ENCODE measurements around the gene ARHGEF9.
"Not testable (repeated sequence)": the region's sequence is repeated elsewhere in the genome, so short reads cannot be mapped to it uniquely, and the experiment has no call there.

Gene ARHGEF9

GRCh38 chrX:63675716-63676115 is 109.3 kb downstream of the ARHGEF9 start:
- Histone ChIP-seq H3K4me1 (ENCODE audit: control insufficient read depth, insufficient read depth, low read length) (no peaks in the 10 kb centered on the region), H3K27ac (ENCODE audit: insufficient read depth, low read depth, low read length, poor library complexity, severe bottlenecking) (no peak overlapping the region), H3K36me3 (ENCODE audit: control insufficient read depth, insufficient read depth, low read length) (peaks cover 7% of the 10 kb centered on the region), H3K4me3 (ENCODE audit: insufficient read depth, low read depth, low read length) (no peak overlapping the region), H3K9me3 (ENCODE audit: control insufficient read depth, low read length) (no peaks in the 10 kb centered on the region), H3K27me3 (ENCODE audit: control insufficient read depth, insufficient read depth, low read length, poor library complexity, severe bottlenecking) (no peaks in the 10 kb centered on the region)
- WGBS, 2 experiments = 93 to 100% methylated on average over 1 to 2 of the region's 2 CpGs

- Histone ChIP-seq H3K27ac (ENCODE audit: insufficient read depth, low read depth, low read length, poor library complexity, severe bottlenecking) (no peak overlapping the region), H3K4me1 (ENCODE audit: control insufficient read depth, insufficient read depth, low read length) (no peaks in the 10 kb centered on the region), H3K4me3 (ENCODE audit: insufficient read depth, low read depth, low read length) (no peak overlapping the region), H3K36me3 (ENCODE audit: control insufficient read depth, insufficient read depth, low read length) (peaks cover 12% of the 10 kb centered on the region), H3K9me3 (ENCODE audit: control insufficient read depth, low read length) (no peaks in the 10 kb centered on the region), H3K27me3 (ENCODE audit: control insufficient read depth, insufficient read depth, low read length, poor library complexity, severe bottlenecking) (no peaks in the 10 kb centered on the region)
- 96 to 98% methylated on average over 4 of the region's 4 CpGs for WGBS, 2 experiments
Observed at GRCh38 chrX:63673896-63674295, 111.1 kb downstream of the ARHGEF9 start.

GRCh38 chrX:63664741-63665140 is 120.3 kb downstream of the ARHGEF9 start:
- Histone ChIP-seq H3K27me3 (ENCODE audit: control insufficient read depth, insufficient read depth, low read length, poor library complexity, severe bottlenecking) (no peaks in the 10 kb centered on the region), H3K36me3 (ENCODE audit: control insufficient read depth, insufficient read depth, low read length) (no peaks in the 10 kb centered on the region), H3K4me3 (ENCODE audit: insufficient read depth, low read depth, low read length) (no peak overlapping the region), H3K27ac (ENCODE audit: insufficient read depth, low read depth, low read length, poor library complexity, severe bottlenecking) (no peak overlapping the region), H3K9me3 (ENCODE audit: control insufficient read depth, low read length) (no peaks in the 10 kb centered on the region), H3K4me1 (ENCODE audit: control insufficient read depth, insufficient read depth, low read length) (no peaks in the 10 kb centered on the region)

GRCh38 chrX:63664083-63664482 is 120.9 kb downstream of the ARHGEF9 start:
- H3K9me3 ChIP-seq (ENCODE audit: control insufficient read depth, low read length) = no peaks in the 10 kb centered on the region
- no peaks in the 10 kb centered on the region for H3K27me3 ChIP-seq (ENCODE audit: control insufficient read depth, insufficient read depth, low read length, poor library complexity, severe bottlenecking)
- H3K4me3 ChIP-seq (ENCODE audit: insufficient read depth, low read depth, low read length) = no peak overlapping the region
- H3K4me1 ChIP-seq (ENCODE audit: control insufficient read depth, insufficient read depth, low read length) = no peaks in the 10 kb centered on the region
- no peak overlapping the region for H3K27ac ChIP-seq (ENCODE audit: insufficient read depth, low read depth, low read length, poor library complexity, severe bottlenecking)
- WGBS, 2 experiments = 90 to 96% methylated on average over 1 of the region's 1 CpG
- no peaks in the 10 kb centered on the region for H3K36me3 ChIP-seq (ENCODE audit: control insufficient read depth, insufficient read depth, low read length)

GRCh38 chrX:63661676-63662075 is 123.3 kb downstream of the ARHGEF9 start:
- 82% methylated on average over 1 of the region's 1 CpG; no CpG with 5 or more reads in 1 of the 2 experiments for WGBS, 2 experiments

GRCh38 chrX:63658920-63659319 is 126.1 kb downstream of the ARHGEF9 start:
- no peaks in the 10 kb centered on the region for H3K4me1 ChIP-seq (ENCODE audit: control insufficient read depth, insufficient read depth, low read length)
- 82 to 100% methylated on average over 1 of the region's 1 CpG for WGBS, 2 experiments
- no peak overlapping the region for H3K27ac ChIP-seq (ENCODE audit: insufficient read depth, low read depth, low read length, poor library complexity, severe bottlenecking)
- no peaks in the 10 kb centered on the region for H3K36me3 ChIP-seq (ENCODE audit: control insufficient read depth, insufficient read depth, low read length)
- H3K9me3 ChIP-seq (ENCODE audit: control insufficient read depth, low read length) = no peaks in the 10 kb centered on the region
- no peak overlapping the region for H3K4me3 ChIP-seq (ENCODE audit: insufficient read depth, low read depth, low read length)
- H3K27me3 ChIP-seq (ENCODE audit: control insufficient read depth, insufficient read depth, low read length, poor library complexity, severe bottlenecking) = no peaks in the 10 kb centered on the region

More at GRCh38 chrX:63661676-63662075, 123.3 kb downstream of the ARHGEF9 start:
- H3K4me3 ChIP-seq (ENCODE audit: insufficient read depth, low read depth, low read length) = no peak overlapping the region
- no peaks in the 10 kb centered on the region for H3K27me3 ChIP-seq (ENCODE audit: control insufficient read depth, insufficient read depth, low read length, poor library complexity, severe bottlenecking)
- no peaks in the 10 kb centered on the region for H3K36me3 ChIP-seq (ENCODE audit: control insufficient read depth, insufficient read depth, low read length)
- no peaks in the 10 kb centered on the region for H3K9me3 ChIP-seq (ENCODE audit: control insufficient read depth, low read length)
- no peaks in the 10 kb centered on the region for H3K4me1 ChIP-seq (ENCODE audit: control insufficient read depth, insufficient read depth, low read length)
- H3K27ac ChIP-seq (ENCODE audit: insufficient read depth, low read depth, low read length, poor library complexity, severe bottlenecking) = no peak overlapping the region

GRCh38 chrX:63657821-63658220 is 127.2 kb downstream of the ARHGEF9 start:
- Histone ChIP-seq H3K4me1 (ENCODE audit: control insufficient read depth, insufficient read depth, low read length) (no peaks in the 10 kb centered on the region), H3K9me3 (ENCODE audit: control insufficient read depth, low read length) (no peaks in the 10 kb centered on the region), H3K27me3 (ENCODE audit: control insufficient read depth, insufficient read depth, low read length, poor library complexity, severe bottlenecking) (no peaks in the 10 kb centered on the region), H3K36me3 (ENCODE audit: control insufficient read depth, insufficient read depth, low read length) (peaks cover 3% of the 10 kb centered on the region), H3K4me3 (ENCODE audit: insufficient read depth, low read depth, low read length) (no peak overlapping the region), H3K27ac (ENCODE audit: insufficient read depth, low read depth, low read length, poor library complexity, severe bottlenecking) (no peak overlapping the region)
- WGBS, 2 experiments = 96 to 98% methylated on average over 5 to 6 of the region's 6 CpGs

GRCh38 chrX:63656871-63657580 is 128.0 kb downstream of the ARHGEF9 start:
- H3K36me3 ChIP-seq (ENCODE audit: control insufficient read depth, insufficient read depth, low read length) = peaks cover 6% of the 10 kb centered on the region
- H3K27me3 ChIP-seq (ENCODE audit: control insufficient read depth, insufficient read depth, low read length, poor library complexity, severe bottlenecking) = no peaks in the 10 kb centered on the region
- WGBS, 2 experiments = 96% methylated on average over 2 to 3 of the region's 5 CpGs
- no peak overlapping the region for H3K4me3 ChIP-seq (ENCODE audit: insufficient read depth, low read depth, low read length)
- H3K27ac ChIP-seq (ENCODE audit: insufficient read depth, low read depth, low read length, poor library complexity, severe bottlenecking) = no peak overlapping the region
- H3K4me1 ChIP-seq (ENCODE audit: control insufficient read depth, insufficient read depth, low read length) = no peaks in the 10 kb centered on the region
- H3K9me3 ChIP-seq (ENCODE audit: control insufficient read depth, low read length) = no peaks in the 10 kb centered on the region

GRCh38 chrX:63652086-63652765 is 132.8 kb downstream of the ARHGEF9 start:
- WGBS, 2 experiments = 95 to 98% methylated on average over 4 to 7 of the region's 7 CpGs
- Histone ChIP-seq H3K9me3 (ENCODE audit: control insufficient read depth, low read length) (no peaks in the 10 kb centered on the region), H3K27me3 (ENCODE audit: control insufficient read depth, insufficient read depth, low read length, poor library complexity, severe bottlenecking) (no peaks in the 10 kb centered on the region)

GRCh38 chrX:63645748-63646147 is 139.3 kb downstream of the ARHGEF9 start:
- not testable (repeated sequence) for H3K36me3 ChIP-seq (ENCODE audit: control insufficient read depth, insufficient read depth, low read length); H3K27ac ChIP-seq (ENCODE audit: insufficient read depth, low read depth, low read length, poor library complexity, severe bottlenecking); H3K9me3 ChIP-seq (ENCODE audit: control insufficient read depth, low read length); H3K4me3 ChIP-seq (ENCODE audit: insufficient read depth, low read depth, low read length); H3K27me3 ChIP-seq (ENCODE audit: control insufficient read depth, insufficient read depth, low read length, poor library complexity, severe bottlenecking); H3K4me1 ChIP-seq (ENCODE audit: control insufficient read depth, insufficient read depth, low read length)
- 94 to 100% methylated on average over 1 to 2 of the region's 2 CpGs for WGBS, 2 experiments

More at GRCh38 chrX:63652086-63652765, 132.8 kb downstream of the ARHGEF9 start:
- Histone ChIP-seq H3K4me1 (ENCODE audit: control insufficient read depth, insufficient read depth, low read length) (no peaks in the 10 kb centered on the region), H3K4me3 (ENCODE audit: insufficient read depth, low read depth, low read length) (no peak overlapping the region), H3K36me3 (ENCODE audit: control insufficient read depth, insufficient read depth, low read length) (peaks cover 6% of the 10 kb centered on the region), H3K27ac (ENCODE audit: insufficient read depth, low read depth, low read length, poor library complexity, severe bottlenecking) (no peak overlapping the region)

Data from ectodermal cell (in vitro differentiated cells).